ENCODE measurements around the gene ME2. TPM values are rescaled to one million over a fixed set of nuclear protein-coding genes. Genes with fewer than 3 reads are reported as not detected.

Gene ME2
- total RNA-seq (2022; extraction: Qiagen RNA extraction) = 34.1 to 37.5 TPM (median 34.7 TPM) in 5 replicates

GRCh38 chr18:50878345-50879301 is at the start of gene ME2:
Gene ME2 (plus strand): TSS chr18:50879118. CDS start chr18:50895821, 16,703 bp downstream.

DNA sequence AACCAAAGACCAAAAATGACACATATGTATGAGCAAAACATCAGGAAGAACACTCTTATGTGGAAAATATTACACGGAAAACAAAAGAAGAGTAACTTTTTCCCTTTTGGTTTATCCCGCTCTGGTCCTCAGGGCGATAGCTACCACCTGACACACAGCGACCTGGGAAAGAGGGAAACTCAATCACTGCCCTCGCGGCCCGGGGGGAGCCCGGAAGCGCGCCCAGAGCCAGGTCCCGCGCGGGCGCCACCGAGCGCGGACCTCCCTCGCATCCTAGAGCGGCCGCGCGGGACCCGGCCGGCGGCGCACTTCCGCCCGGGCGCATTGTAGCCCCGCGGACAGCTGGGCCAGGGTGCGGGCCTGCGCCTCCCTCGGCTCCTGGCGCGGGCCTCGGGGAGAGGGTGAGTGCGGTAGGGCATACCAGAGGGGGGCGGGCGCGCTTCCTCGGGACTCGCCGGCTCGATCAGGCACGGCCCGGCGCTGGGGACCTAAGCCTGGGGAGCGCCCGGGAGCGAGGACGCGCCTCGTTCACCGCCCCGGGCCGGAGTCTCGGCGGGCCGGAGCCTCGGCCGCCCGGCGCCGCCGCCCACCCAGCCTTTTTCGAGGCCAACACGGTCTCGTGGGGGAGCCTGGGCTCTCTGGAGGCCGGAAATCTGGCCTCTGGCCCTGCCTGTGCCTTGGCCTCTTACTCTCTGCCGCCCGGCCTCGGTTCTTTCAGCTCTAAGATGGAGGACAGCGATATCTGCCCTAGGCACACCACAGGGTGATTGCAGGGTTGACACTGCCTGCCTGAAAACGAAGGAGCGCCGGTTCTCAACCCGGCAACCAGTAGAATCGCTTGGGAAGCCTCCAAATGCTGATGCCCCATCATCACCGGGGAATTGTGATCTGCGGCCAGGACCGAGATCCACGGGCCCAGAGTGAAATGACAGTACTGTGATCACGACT is 89.1 kb downstream of the ME2 start, which contains the start of gene ELAC1:
Gene ELAC1 (plus strand): TSS at position 327 of the 948 bp plus-strand sequence. CDS start 6,365 bp downstream, outside the sequence.

Other genes starting within 250 kb of the ME2 start
- gene MRO, start 59.1 kb upstream of the ME2 start, total RNA-seq (2022; extraction: Qiagen RNA extraction) = 0.05 to 0.15 TPM (median 0.12 TPM) in 5 replicates
- gene ELAC1, start 88.9 kb downstream of the ME2 start, total RNA-seq (2022; extraction: Qiagen RNA extraction) = 4.5 to 5.5 TPM (median 4.7 TPM) in 5 replicates
- gene SMAD4, start 151.1 kb downstream of the ME2 start, total RNA-seq (2022; extraction: Qiagen RNA extraction) = 45.0 to 71.6 TPM (median 60.2 TPM) in 5 replicates

All from A549 treated with dexamethasone at 1 μM for 4 hours (cell line).